Measurements from ENCODE around the gene LRRC42.
A peak's percentile ranks its signal among the peaks of the same experiment; 100 is the strongest.

Gene LRRC42

GRCh38 chr1:54004481-54005049 is 58.4 kb downstream of the LRRC42 start:
- in situ Hi-C loops (cut with HindIII; ENCODE audit: low pct_unique_long_range_greater_than_20kb, low sequenced_read_pairs) = no loop called here
- DNase-seq (ENCODE audit: low read depth in 1 of 2, low spot score in 1 of 2) = no peak
- no peak for TF ChIP-seq JUND (IDR thresholded peaks at IDR 0.05; ENCODE audit: low read depth)

GRCh38 chr1:54006508-54006907 is 60.4 kb downstream of the LRRC42 start:
- DNase-seq (ENCODE audit: low read depth in 1 of 2, low spot score in 1 of 2) = no peak
- in situ Hi-C loops (cut with HindIII; ENCODE audit: low pct_unique_long_range_greater_than_20kb, low sequenced_read_pairs) = no loop called here

GRCh38 chr1:54007613-54008012 is 61.5 kb downstream of the LRRC42 start:
- no peak for TF ChIP-seq JUND (IDR thresholded peaks at IDR 0.05; ENCODE audit: low read depth)
- DNase-seq (ENCODE audit: low read depth in 1 of 2, low spot score in 1 of 2) = no peak
- in situ Hi-C loops (cut with HindIII; ENCODE audit: low pct_unique_long_range_greater_than_20kb, low sequenced_read_pairs) = no loop called here

More at GRCh38 chr1:54006508-54006907, 60.4 kb downstream of the LRRC42 start:
- TF ChIP-seq JUND (IDR thresholded peaks at IDR 0.05; ENCODE audit: low read depth) = no peak

GRCh38 chr1:54008876-54009275 is 62.7 kb downstream of the LRRC42 start:
- TF ChIP-seq JUND (IDR thresholded peaks at IDR 0.05; ENCODE audit: low read depth) = no peak
- in situ Hi-C loops (cut with HindIII; ENCODE audit: low pct_unique_long_range_greater_than_20kb, low sequenced_read_pairs) = no loop called here
- no peak for DNase-seq (ENCODE audit: low read depth in 1 of 2, low spot score in 1 of 2)

DNA sequence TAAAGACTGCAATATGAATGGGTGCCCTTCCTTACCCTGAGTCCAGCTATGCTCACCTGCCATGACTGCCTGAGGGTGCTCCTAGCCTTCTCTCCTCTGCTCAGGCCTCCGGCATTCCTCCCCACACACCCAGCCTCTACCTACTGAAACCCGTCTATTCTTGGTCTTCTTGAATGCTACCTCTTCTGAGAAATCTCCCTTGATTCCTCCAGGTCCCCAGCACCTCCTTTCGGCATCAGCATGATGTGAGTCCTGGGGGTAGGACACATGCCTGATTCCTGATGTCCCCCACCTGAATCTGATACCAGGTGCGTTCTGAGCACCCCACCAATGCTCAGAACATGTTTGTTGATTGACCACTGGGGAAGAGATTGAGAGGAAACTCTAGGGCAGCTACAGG is 63.3 kb downstream of the LRRC42 start:
- DNase-seq (ENCODE audit: low read depth in 1 of 2, low spot score in 1 of 2) = no peak
- no peak for TF ChIP-seq JUND (IDR thresholded peaks at IDR 0.05; ENCODE audit: low read depth)
- in situ Hi-C loops (cut with HindIII; ENCODE audit: low pct_unique_long_range_greater_than_20kb, low sequenced_read_pairs) = no loop called here

GRCh38 chr1:54010415-54011117 is 64.4 kb downstream of the LRRC42 start:
- TF ChIP-seq JUND (IDR thresholded peaks at IDR 0.05; ENCODE audit: low read depth) = no peak
- no peak for DNase-seq (ENCODE audit: low read depth in 1 of 2, low spot score in 1 of 2)
- in situ Hi-C loops (cut with HindIII; ENCODE audit: low pct_unique_long_range_greater_than_20kb, low sequenced_read_pairs) = no loop called here

- in situ Hi-C loops (cut with HindIII; ENCODE audit: low pct_unique_long_range_greater_than_20kb, low sequenced_read_pairs) = no loop called here
- no peak for TF ChIP-seq JUND (IDR thresholded peaks at IDR 0.05; ENCODE audit: low read depth)
- no peak for DNase-seq (ENCODE audit: low read depth in 1 of 2, low spot score in 1 of 2)
Observed at GRCh38 chr1:54011316-54012007, 65.3 kb downstream of the LRRC42 start.

DNA sequence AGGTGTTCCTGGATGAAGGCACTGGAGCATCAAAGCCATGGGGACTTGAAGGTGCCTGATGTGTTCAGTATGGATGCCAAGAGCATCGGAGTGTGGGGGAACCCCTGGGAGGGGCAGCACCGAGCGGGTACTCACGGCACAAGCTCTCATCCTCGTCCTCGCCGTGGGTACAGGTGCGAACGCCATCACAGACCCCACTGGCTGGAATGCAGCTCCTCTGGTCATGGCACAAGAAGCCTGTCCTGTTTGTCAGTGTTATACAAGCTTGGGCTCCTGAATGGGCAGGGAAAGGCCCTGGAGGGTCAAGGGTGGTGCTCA is 65.8 kb downstream of the LRRC42 start:
- in situ Hi-C loops (cut with HindIII; ENCODE audit: low pct_unique_long_range_greater_than_20kb, low sequenced_read_pairs) = no loop called here
- DNase-seq (ENCODE audit: low read depth in 1 of 2, low spot score in 1 of 2) = no peak
- TF ChIP-seq JUND (IDR thresholded peaks at IDR 0.05; ENCODE audit: low read depth) = no peak

DNA sequence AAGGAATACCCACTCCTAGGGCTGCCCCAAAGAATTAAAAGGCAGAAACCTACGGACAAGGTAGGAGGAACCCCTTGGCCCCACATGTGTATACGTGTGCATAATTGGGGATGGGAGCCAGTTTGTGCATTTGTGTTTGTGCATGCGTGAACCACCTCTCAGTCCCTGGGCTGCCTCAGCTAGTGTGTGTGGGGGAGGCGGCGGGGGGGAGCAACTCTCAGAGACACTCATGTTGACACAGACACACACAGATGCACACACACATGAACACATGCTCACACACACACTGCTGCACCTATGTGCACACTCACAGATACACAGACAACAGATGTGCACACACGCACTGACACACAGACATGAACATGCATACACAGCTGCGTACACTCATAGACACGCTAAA is 66.7 kb downstream of the LRRC42 start:
- in situ Hi-C loops (cut with HindIII; ENCODE audit: low pct_unique_long_range_greater_than_20kb, low sequenced_read_pairs) = no loop called here
- TF ChIP-seq JUND (IDR thresholded peaks at IDR 0.05; ENCODE audit: low read depth) = no peak
- no peak for DNase-seq (ENCODE audit: low read depth in 1 of 2, low spot score in 1 of 2)

GRCh38 chr1:54013393-54014008 is 67.4 kb downstream of the LRRC42 start:
- in situ Hi-C loops (cut with HindIII; ENCODE audit: low pct_unique_long_range_greater_than_20kb, low sequenced_read_pairs) = no loop called here
- TF ChIP-seq JUND (IDR thresholded peaks at IDR 0.05; ENCODE audit: low read depth) = no peak
- DNase-seq (ENCODE audit: low read depth in 1 of 2, low spot score in 1 of 2) = no peak

DNA sequence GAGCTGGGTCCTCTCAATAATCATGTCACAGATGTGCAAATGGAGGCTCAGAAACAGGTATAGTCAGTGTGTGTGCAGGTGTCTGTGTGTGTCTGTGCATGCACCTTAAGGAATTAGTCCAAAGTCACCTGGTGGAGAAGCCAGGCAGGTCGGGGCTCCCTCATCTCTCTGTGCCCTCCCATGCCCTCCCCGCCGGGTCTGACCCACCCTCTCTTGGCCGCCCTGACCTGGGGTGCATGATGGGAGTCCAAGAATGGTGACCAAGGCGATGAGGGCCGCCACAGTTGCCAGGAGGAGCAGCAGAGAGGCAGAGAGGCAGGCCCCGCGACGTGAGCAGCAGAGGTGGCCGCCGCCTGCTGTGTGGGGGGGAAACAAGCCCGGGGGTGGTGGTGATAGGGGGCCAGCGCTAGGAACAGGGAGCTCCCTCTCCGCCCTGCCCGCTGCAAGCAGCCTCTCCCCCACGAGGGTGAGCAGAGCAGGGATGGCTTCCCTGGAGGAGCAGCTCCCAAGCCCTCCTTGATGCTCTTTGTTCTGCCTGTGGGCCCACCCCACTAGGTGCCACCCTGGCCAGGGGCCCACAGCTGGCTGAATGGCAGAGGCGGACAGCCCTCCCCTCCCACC is 68.0 kb downstream of the LRRC42 start:
- no peak for DNase-seq (ENCODE audit: low read depth in 1 of 2, low spot score in 1 of 2)
- in situ Hi-C loops (cut with HindIII; ENCODE audit: low pct_unique_long_range_greater_than_20kb, low sequenced_read_pairs) = no loop called here
- no peak for TF ChIP-seq JUND (IDR thresholded peaks at IDR 0.05; ENCODE audit: low read depth)

DNA sequence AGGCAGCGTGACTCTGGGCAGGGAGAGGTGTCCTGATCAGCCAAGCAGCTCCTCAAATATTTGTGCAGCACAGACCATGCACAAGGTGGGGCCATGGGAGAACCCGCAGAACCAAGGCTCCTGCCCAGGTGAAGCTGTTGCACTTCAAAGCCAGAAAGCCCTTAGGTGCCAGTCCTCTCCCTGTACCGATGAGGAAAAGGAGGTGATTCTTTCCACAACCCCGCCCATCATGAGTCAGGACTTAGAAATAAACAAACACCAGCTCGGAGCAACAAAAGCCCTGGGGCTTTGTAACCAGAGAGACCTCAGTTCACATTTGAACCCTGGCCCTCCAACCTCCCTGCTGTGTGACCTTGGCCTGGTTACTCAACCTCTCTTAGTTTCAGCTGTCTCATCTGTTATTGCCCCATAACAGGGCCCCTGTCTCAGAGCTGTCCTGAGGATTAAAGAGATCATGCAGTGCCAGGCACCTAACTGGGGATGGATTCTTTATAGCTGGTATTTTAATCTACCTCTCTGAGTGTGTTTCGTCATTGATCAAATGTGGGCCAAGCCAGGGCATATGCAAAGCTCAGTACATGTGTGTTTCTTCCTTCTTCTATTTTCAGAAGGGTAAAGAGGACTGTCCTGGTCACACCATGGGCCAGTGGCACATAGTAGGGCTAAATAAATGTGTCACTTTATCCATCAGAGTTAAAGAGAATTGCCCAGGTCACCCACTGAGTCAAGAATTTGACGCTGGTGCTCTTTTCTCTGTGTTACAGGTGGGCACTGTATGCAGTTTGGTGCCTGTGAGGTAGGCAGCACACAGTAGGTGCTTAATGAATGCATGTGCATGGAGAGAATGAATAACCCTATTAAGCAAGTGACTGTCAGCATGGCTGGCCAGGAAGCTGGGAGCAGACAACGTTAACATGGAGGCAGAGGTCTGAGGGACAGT is 70.5 kb downstream of the LRRC42 start:
- in situ Hi-C loops (cut with HindIII; ENCODE audit: low pct_unique_long_range_greater_than_20kb, low sequenced_read_pairs) = no loop called here
- no peak for TF ChIP-seq JUND (IDR thresholded peaks at IDR 0.05; ENCODE audit: low read depth)
- DNase-seq (ENCODE audit: low read depth in 1 of 2, low spot score in 1 of 2) = peak; percentile 63 to 92
